HepG2 (cell line): ENCODE measurements around the gene WDR45B. TPM values are rescaled to one million over a fixed set of nuclear protein-coding genes. Genes with fewer than 3 reads are reported as not detected.

Source experiments
- DZIP1 ChIP-seq: sonication (generic); formaldehyde crosslinking; IDR thresholded peaks from 2 replicates; pipeline ENCODE4 v1.5.0; 2020; ENCODE audit warnings: mild to moderate bottlenecking, missing genetic modification reagents
- FOSL2 ChIP-seq: sonication (generic); formaldehyde crosslinking; IDR thresholded peaks from 2 replicates; pipeline ENCODE4 v1.4.0; 2020; ENCODE audit warnings: missing genetic modification reagents
- PBX3 ChIP-seq: sonication (generic); formaldehyde crosslinking; IDR thresholded peaks from 2 replicates; pipeline ENCODE4 v1.8.1; 2023; ENCODE audit warnings: missing genetic modification reagents, inconsistent platforms, borderline replicate concordance
- SNAPC4 ChIP-seq: sonication (generic); formaldehyde crosslinking; IDR thresholded peaks from 2 replicates; pipeline ENCODE4 v1.4.0; 2020; ENCODE audit warnings: mild to moderate bottlenecking, missing genetic modification reagents
- polyA plus RNA-seq, 8 experiments: library from polyadenylated mRNA; depleted of rRNA in 3 of 8; stranded (reverse) in 7 of 8; unstranded in 1 of 8; fragments of >200 nt; fragmentation: Illumina TruSeq in 4 of 8; extraction: Trizol in 4 of 8; gene quantifications; 2 replicates each; pipeline versions ENCODE4 v1.2.1 to v1.2.3, GENCODE V29; 2011 to 2016; ENCODE audit warnings: low read depth in 4 of 8, missing spikeins in 1 of 8, mixed read lengths in 1 of 8; ENCODE audit not compliant: insufficient read depth in 1 of 8
- total RNA-seq, 5 experiments: library from RNA; depleted of rRNA; stranded (reverse); fragments of >200 nt; fragmentation: Illumina TruSeq; extraction: Trizol; gene quantifications; 2 replicates each; pipeline ENCODE4 v1.2.3, GENCODE V29; 2016; ENCODE audit warnings: low read depth in 1 of 5

WDR45B gene
- total and polyA plus RNA-seq, 2 of the 13 experiments (the other 11 are each of a cell fraction or from before 2014, with no cell fraction given): 86.2 to 155 TPM

GRCh38 chr17:82678265-82678891 is 30.1 kb upstream of the WDR45B start (continued):
- TF ChIP-seq DZIP1 (CRISPR knock-in tag): no peak
- no peak for TF ChIP-seq PBX3 (CRISPR knock-in tag)
- TF ChIP-seq SNAPC4 (CRISPR knock-in tag): no peak
- no peak for TF ChIP-seq FOSL2 (CRISPR knock-in tag)
